SK-N-MC (cell line): ENCODE measurements around the gene MPRIP.

ENCODE experiments used
- EZH2 ChIP-seq: fragments of 200-600 bp; sonication (generic); IDR thresholded peaks from one replicate; pipeline ENCODE4 v1.6.1; 2017; ENCODE audit warnings: antibody characterized with exemption
- FOXP2 ChIP-seq: optimal IDR thresholded peaks from 2 replicates; pipeline ENCODE3; 2011; ENCODE audit warnings: mild to moderate bottlenecking, moderate library complexity; ENCODE audit not compliant: insufficient read depth; ENCODE audit errors: extremely low read length, control extremely low read depth
- POLR2AphosphoS5 ChIP-seq: IDR thresholded peaks from 2 replicates; pipeline ENCODE4 v1.6.1; 2012; ENCODE audit warnings: mild to moderate bottlenecking, low read depth, low read length, borderline replicate concordance

DNA sequence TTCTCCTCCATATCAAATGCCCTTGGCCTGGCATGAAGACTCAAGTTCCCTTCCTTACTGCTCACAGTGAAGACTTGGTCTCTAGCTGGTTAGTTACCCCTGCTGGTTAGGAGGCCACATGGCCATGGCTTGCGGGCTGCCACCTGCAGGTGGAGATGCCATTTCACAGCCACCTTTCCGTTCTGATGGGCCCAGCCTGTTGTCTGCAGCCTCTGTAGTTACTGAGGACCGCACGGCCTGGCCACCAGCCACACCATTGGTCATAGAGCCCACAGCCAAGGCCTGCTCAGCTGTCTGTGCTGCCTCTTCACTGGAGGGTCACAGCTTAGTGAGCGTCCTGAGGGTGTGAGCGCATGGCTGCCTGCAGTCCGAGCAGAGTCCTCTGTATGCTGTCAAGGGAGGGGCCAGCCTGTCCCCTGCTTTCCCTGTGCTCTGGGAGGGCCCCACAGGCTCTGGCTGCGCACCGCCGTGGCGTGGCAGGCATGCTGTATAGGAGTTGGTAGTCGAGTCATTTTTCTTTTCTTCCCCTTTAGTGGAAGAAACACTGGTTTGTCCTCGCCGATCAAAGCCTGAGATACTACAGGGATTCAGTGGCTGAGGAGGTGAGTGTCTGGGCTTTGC is 104.6 kb downstream of the MPRIP start:
- no peak for TF ChIP-seq EZH2
- no peak for TF ChIP-seq POLR2AphosphoS5
- no peak for TF ChIP-seq FOXP2
